Type B pancreatic cell (in vitro differentiated cells): ENCODE results near the gene ZNF256. TPM values are rescaled to one million over a fixed set of nuclear protein-coding genes. Genes with fewer than 3 reads are reported as not detected.

ENCODE experiments used
- DNase-seq: peaks from one replicate; pipeline ENCODE4 v3.0.0; 2021; ENCODE audit warnings: mixed read lengths; ENCODE audit not compliant: unreplicated experiment; ENCODE audit errors: extremely low spot score
- H3K27ac Mint-ChIP-seq: 2 replicates; pipeline ENCODE4 v1.8.0; 2021; ENCODE audit warnings: mild to moderate bottlenecking, mixed read lengths
- H3K27me3 Mint-ChIP-seq: 2 replicates; pipeline ENCODE4 v1.8.0; 2021; ENCODE audit warnings: mixed read lengths
- H3K36me3 Mint-ChIP-seq: 2 replicates; pipeline ENCODE4 v1.8.0; 2021; ENCODE audit warnings: mixed read lengths
- H3K4me1 Mint-ChIP-seq: one replicate; pipeline ENCODE4 v1.8.0; 2021; ENCODE audit warnings: mixed read lengths; ENCODE audit not compliant: unreplicated experiment
- H3K4me3 Mint-ChIP-seq: 2 replicates; pipeline ENCODE4 v1.8.0; 2021; ENCODE audit warnings: mild to moderate bottlenecking, mixed read lengths
- H3K9me3 Mint-ChIP-seq: 2 replicates; pipeline ENCODE4 v1.8.0; 2021; ENCODE audit warnings: mixed read lengths
- CTCF ChIP-seq: fragments of 200-600 bp; sonication (generic); conservative IDR thresholded peaks from 2 replicates; pipeline ENCODE4 v1.5.0; 2021; ENCODE audit warnings: antibody characterized with exemption, mild to moderate bottlenecking
- total RNA-seq: library from RNA; stranded (reverse); gene quantifications from 2 replicates; pipeline ENCODE4 v1.2.1, GENCODE V29; 2021; ENCODE audit warnings: low replicate concordance

ZNF256 gene
- total RNA-seq, 1 donor from 2014 or later = 10.4 TPM

- Mint-ChIP-seq H3K27me3 (no peaks in the 10 kb centered on the region), H3K36me3 (peaks cover 55% of the 10 kb centered on the region), H3K27ac (no peak overlapping the region), H3K4me3 (peak overlapping the region; percentile 97), H3K4me1 (peaks cover 17% of the 10 kb centered on the region), H3K9me3 (peaks cover 12% of the 10 kb centered on the region)
- DNase-seq = no peak
- no peak for TF ChIP-seq CTCF
Observed at GRCh38 chr19:57914531-57914930, 33.0 kb downstream of the ZNF256 start.

- no peak overlapping the region for H3K27ac Mint-ChIP-seq
- no peak overlapping the region for H3K4me3 Mint-ChIP-seq
- H3K27me3 Mint-ChIP-seq = no peaks in the 10 kb centered on the region
- no peak for TF ChIP-seq CTCF
- H3K36me3 Mint-ChIP-seq = peaks cover 52% of the 10 kb centered on the region
- DNase-seq = no peak
- peaks cover 5% of the 10 kb centered on the region for H3K9me3 Mint-ChIP-seq
- H3K4me1 Mint-ChIP-seq = peaks cover 6% of the 10 kb centered on the region
Observed at GRCh38 chr19:57907394-57907793, 40.1 kb downstream of the ZNF256 start.

GRCh38 chr19:57905258-57905657, 42.2 kb downstream of the ZNF256 start:
- Mint-ChIP-seq H3K27me3 (no peaks in the 10 kb centered on the region), H3K36me3 (peaks cover 41% of the 10 kb centered on the region), H3K4me3 (no peak overlapping the region), H3K9me3 (peaks cover 5% of the 10 kb centered on the region), H3K4me1 (peaks cover 6% of the 10 kb centered on the region), H3K27ac (no peak overlapping the region)
- DNase-seq = no peak
- TF ChIP-seq CTCF = no peak

GRCh38 chr19:57903618-57904184, 43.8 kb downstream of the ZNF256 start:
- no peak for DNase-seq
- H3K4me3 Mint-ChIP-seq = no peak overlapping the region
- H3K36me3 Mint-ChIP-seq = peaks cover 36% of the 10 kb centered on the region
- H3K27ac Mint-ChIP-seq = no peak overlapping the region
- H3K9me3 Mint-ChIP-seq = peaks cover 5% of the 10 kb centered on the region
- TF ChIP-seq CTCF = peak; percentile 3
- H3K27me3 Mint-ChIP-seq = no peaks in the 10 kb centered on the region
- peaks cover 6% of the 10 kb centered on the region for H3K4me1 Mint-ChIP-seq

GRCh38 chr19:57900311-57900710, 47.2 kb downstream of the ZNF256 start:
- TF ChIP-seq CTCF = no peak
- no peaks in the 10 kb centered on the region for H3K27me3 Mint-ChIP-seq
- H3K36me3 Mint-ChIP-seq = peaks cover 13% of the 10 kb centered on the region
- DNase-seq = no peak
- peaks cover 5% of the 10 kb centered on the region for H3K9me3 Mint-ChIP-seq
- no peak overlapping the region for H3K4me3 Mint-ChIP-seq
- peaks cover 6% of the 10 kb centered on the region for H3K4me1 Mint-ChIP-seq
- no peak overlapping the region for H3K27ac Mint-ChIP-seq

Other genes starting within 250 kb of the ZNF256 start
- gene ZNF154, start 238.5 kb downstream of the ZNF256 start, total RNA-seq = 13.2 and 15.4 TPM in 2 replicates
- gene ZNF671, start 220.1 kb downstream of the ZNF256 start, total RNA-seq = 5.9 and 7.8 TPM in 2 replicates
- gene ZNF776, start 200.9 kb downstream of the ZNF256 start, total RNA-seq = 23.9 and 29.6 TPM in 2 replicates
- 19.6 and 25.3 TPM in 2 replicates for gene ZNF586, start 178.0 kb downstream of the ZNF256 start, total RNA-seq
- 19.0 and 30.4 TPM in 2 replicates for gene ZNF552, start 132.8 kb downstream of the ZNF256 start, total RNA-seq
- gene ZNF587B, start 117.4 kb downstream of the ZNF256 start, total RNA-seq = 20.9 and 25.5 TPM in 2 replicates
- gene ZNF587, start 97.8 kb downstream of the ZNF256 start, total RNA-seq = 48.2 and 61.3 TPM in 2 replicates
- gene ZNF814, start 58.7 kb downstream of the ZNF256 start, total RNA-seq = 28.2 and 38.3 TPM in 2 replicates
- gene ZNF417, start 31.1 kb downstream of the ZNF256 start, total RNA-seq = 20.8 and 26.8 TPM in 2 replicates
- 14.3 and 24.6 TPM in 2 replicates for gene ZNF418, start 12.3 kb downstream of the ZNF256 start, total RNA-seq
- gene C19orf18, start 26.8 kb upstream of the ZNF256 start, total RNA-seq = 1.0 and 2.5 TPM in 2 replicates
- gene ZNF606, start 55.1 kb upstream of the ZNF256 start, total RNA-seq = 28.1 and 39.1 TPM in 2 replicates
- gene ZSCAN1, start 86.3 kb upstream of the ZNF256 start, total RNA-seq = 0.95 and 1.9 TPM in 2 replicates
- gene ZNF135, start 111.6 kb upstream of the ZNF256 start, total RNA-seq = 12.0 and 13.1 TPM in 2 replicates
- 59.0 and 82.4 TPM in 2 replicates for gene ZSCAN18, start 150.5 kb upstream of the ZNF256 start, total RNA-seq
- 12.5 and 14.5 TPM in 2 replicates for gene ZNF329, start 203.1 kb upstream of the ZNF256 start, total RNA-seq
- gene ZNF274, start 235.4 kb upstream of the ZNF256 start, total RNA-seq = 27.2 and 34.1 TPM in 2 replicates